ENCODE data around the gene COL6A2. TPM values are rescaled to one million over a fixed set of nuclear protein-coding genes. Genes with fewer than 3 reads are reported as not detected.

COL6A2 gene
- total RNA-seq, 1 experiment from 2014 or later, result 129 TPM

DNA sequence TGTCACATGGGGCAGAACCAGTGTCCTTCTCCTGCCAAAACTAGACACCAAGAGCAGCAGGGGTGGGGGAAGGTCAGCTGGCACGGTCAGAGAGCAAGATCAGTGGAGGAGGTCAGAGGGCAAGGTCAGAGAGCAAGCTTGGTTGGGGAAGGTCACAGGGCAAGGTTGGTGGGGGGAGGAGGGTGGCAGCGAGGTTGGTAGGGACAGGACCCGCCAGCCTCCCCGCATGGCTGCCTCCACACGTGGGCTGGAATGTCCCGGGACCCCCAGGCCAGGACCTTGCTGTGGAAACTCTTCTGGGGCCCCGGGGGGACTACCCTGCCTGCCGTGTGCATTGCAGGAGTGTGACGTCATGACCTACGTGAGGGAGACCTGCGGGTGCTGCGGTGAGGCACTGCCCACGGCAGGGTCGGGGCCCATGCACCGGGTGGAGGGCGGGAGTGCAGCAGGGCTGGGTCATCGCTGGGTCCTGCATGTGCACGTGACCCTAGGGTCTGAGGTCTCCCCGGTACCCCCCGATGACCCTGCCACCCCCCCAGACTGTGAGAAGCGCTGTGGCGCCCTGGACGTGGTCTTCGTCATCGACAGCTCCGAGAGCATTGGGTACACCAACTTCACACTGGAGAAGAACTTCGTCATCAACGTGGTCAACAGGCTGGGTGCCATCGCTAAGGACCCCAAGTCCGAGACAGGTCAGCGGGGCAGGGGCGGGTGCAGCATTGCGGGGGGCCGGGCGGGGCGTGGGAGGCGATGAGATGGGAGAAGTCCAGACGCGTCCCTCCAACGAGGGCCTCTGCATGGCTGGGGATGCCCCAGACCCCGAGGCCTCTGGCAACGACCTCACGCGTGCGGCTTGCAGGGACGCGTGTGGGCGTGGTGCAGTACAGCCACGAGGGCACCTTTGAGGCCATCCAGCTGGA lies 27.3 kb downstream of the COL6A2 start:
- WGBS (ENCODE audit: extremely low coverage, insufficient read length, low lambda C conversion rate), result no CpG with 5 or more reads among the region's 49 CpGs
- no peaks in the 10 kb centered on the region for H4K20me1 ChIP-seq (ENCODE audit: control insufficient read depth, insufficient read depth, insufficient read length)

More for the DNA sequence above, 27.3 kb downstream of the COL6A2 start:
- H2BK12ac ChIP-seq (ENCODE audit: insufficient read length, low read depth, low read length), result no peak overlapping the region
- H3K27ac ChIP-seq (ENCODE audit: insufficient read length, low read depth, low read length), result no peak overlapping the region
- H2BK20ac ChIP-seq (ENCODE audit: low read depth, low read length, poor library complexity, severe bottlenecking), result no peak overlapping the region
- H2BK120ac ChIP-seq (ENCODE audit: low read depth, low read length, poor library complexity, severe bottlenecking), result no peak overlapping the region
- no peaks in the 10 kb centered on the region for H3K27me3 ChIP-seq (ENCODE audit: insufficient read depth, low read length)
- no peak overlapping the region for H4K91ac ChIP-seq (ENCODE audit: insufficient read length, low read depth, low read length)
- no peak overlapping the region for H3K23ac ChIP-seq (ENCODE audit: insufficient read length, low read depth, low read length)
- no peaks in the 10 kb centered on the region for H3K23me2 ChIP-seq (ENCODE audit: insufficient read length, low read depth, low read length, poor library complexity, severe bottlenecking)
- H3K14ac ChIP-seq (ENCODE audit: insufficient read depth, low read length), result no peak overlapping the region
- Mint-ChIP-seq H3K27ac (0 out of 7 replicates have a peak overlapping the region, but pooled peaks of 1 of the 3 experiments have one; percentile 73), H3K4me1 (peaks cover 0 to 15% of the 10 kb centered on the region in 2 experiments; a peak in 2 of 4 replicates), H3K27me3 (ENCODE audit: low read depth) (no peaks in the 10 kb centered on the region), H3K9me3 (no peaks in the 10 kb centered on the region; a peak in 1 of 5 replicates), H3K4me3 (no peak overlapping the region), H3K36me3 (ENCODE audit: insufficient read depth in 1 of 3, low read depth in 3 of 3) (peaks cover 9 to 41% (median 17%) of the 10 kb centered on the region in 3 experiments)
- no peak overlapping the region for H3K4ac ChIP-seq (ENCODE audit: low read depth, low read length)
- H3T11ph ChIP-seq (ENCODE audit: low read length), result no peak overlapping the region
- H3K79me2 ChIP-seq (ENCODE audit: insufficient read depth, low read length), result no peaks in the 10 kb centered on the region
- H3K4me2 ChIP-seq (ENCODE audit: insufficient read depth, insufficient read length, low read length), result no peak overlapping the region
- no peaks in the 10 kb centered on the region for H3K9me3 ChIP-seq (ENCODE audit: control insufficient read depth, low read depth, low read length)
- TF ChIP-seq, protein P1, sequence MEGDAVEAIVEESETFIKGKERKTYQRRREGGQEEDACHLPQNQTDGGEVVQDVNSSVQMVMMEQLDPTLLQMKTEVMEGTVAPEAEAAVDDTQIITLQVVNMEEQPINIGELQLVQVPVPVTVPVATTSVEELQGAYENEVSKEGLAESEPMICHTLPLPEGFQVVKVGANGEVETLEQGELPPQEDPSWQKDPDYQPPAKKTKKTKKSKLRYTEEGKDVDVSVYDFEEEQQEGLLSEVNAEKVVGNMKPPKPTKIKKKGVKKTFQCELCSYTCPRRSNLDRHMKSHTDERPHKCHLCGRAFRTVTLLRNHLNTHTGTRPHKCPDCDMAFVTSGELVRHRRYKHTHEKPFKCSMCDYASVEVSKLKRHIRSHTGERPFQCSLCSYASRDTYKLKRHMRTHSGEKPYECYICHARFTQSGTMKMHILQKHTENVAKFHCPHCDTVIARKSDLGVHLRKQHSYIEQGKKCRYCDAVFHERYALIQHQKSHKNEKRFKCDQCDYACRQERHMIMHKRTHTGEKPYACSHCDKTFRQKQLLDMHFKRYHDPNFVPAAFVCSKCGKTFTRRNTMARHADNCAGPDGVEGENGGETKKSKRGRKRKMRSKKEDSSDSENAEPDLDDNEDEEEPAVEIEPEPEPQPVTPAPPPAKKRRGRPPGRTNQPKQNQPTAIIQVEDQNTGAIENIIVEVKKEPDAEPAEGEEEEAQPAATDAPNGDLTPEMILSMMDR (conservative IDR thresholded peaks at IDR 0.05), result no peak
- H3K4me1 ChIP-seq (ENCODE audit: insufficient read depth, low read length), result no peaks in the 10 kb centered on the region
- H4K8ac ChIP-seq (replicated peaks; ENCODE audit: insufficient read length, low read depth, low read length), result no peak overlapping the region
- H3K18ac ChIP-seq (ENCODE audit: insufficient read length, low read depth, low read length), result no peak overlapping the region
- H2BK5ac ChIP-seq (ENCODE audit: insufficient read length, low read length), result no peak overlapping the region
- peak; percentile 25 for DNase-seq
- no peak overlapping the region for H2BK15ac ChIP-seq (ENCODE audit: low read depth, low read length)
- no peaks in the 10 kb centered on the region for H3K79me1 ChIP-seq (ENCODE audit: insufficient read depth, low read depth, low read length, poor library complexity, severe bottlenecking)
- no peak overlapping the region for H2AK5ac ChIP-seq (ENCODE audit: insufficient read length, low read length)
- H4K5ac ChIP-seq (ENCODE audit: insufficient read length, low read depth, low read length), result no peak overlapping the region
- no peak overlapping the region for H3K9ac ChIP-seq (ENCODE audit: extremely low read depth, insufficient read length, low read length)
- H2AFZ ChIP-seq (ENCODE audit: low read length), result no peak overlapping the region
- no peak overlapping the region for H3K56ac ChIP-seq (ENCODE audit: insufficient read length, low read depth, low read length)

Measured in H9 (cell line).